Stimulated activated CD8-positive, alpha-beta memory T cell treated with anti-CD3 and anti-CD28 coated beads, Interleukin-12 subunit alpha, Interleukin-12 subunit beta, amount 100 ng/mL, for 24 hours (primary cell): ENCODE measurements around the gene SCAF1.
"Not testable (repeated sequence)": the region's sequence is repeated elsewhere in the genome, so short reads cannot be mapped to it uniquely, and the experiment has no call there.

ENCODE experiments used
- DNase-seq: peaks from one replicate; pipeline ENCODE4 v3.0.0-alpha.2; 2020; ENCODE audit errors: extremely low read depth

The SCAF1 gene

DNA sequence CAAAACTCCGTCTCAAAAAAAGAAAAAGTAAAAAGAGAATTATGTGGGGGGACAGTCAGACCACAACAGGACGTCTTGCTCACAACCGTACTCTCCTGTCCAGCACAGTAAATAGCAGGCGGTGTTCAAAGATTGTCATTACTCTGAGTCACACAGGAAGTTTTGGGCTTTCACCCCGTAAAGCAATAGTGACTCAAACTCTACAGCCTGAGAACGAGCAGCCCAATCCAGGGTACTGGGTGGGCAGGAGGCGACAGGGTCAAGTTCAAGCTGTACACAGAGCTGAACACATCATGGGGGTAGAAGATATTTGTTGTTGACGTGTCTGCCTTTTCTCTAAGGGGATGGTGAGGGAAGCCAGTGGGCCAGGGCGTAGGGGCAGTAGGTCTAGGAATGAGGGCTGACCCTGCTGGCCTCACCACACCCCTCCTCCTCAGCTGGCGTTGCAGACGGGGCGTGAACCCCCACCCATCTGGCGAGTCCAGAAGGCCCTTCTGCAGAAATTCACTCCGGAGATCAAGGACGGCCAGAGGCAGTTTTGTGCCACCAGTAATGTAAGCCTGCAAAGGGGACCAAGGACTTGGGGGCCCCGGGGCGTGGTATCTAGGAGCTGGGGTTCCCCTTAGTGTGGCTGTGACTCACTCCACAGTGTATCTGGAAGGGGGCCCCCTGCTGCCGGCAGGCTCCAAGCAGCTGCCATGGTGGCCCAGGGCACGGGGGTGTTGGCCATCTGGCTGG is 27.7 kb upstream of the SCAF1 start:
- DNase-seq, result no peak

DNA sequence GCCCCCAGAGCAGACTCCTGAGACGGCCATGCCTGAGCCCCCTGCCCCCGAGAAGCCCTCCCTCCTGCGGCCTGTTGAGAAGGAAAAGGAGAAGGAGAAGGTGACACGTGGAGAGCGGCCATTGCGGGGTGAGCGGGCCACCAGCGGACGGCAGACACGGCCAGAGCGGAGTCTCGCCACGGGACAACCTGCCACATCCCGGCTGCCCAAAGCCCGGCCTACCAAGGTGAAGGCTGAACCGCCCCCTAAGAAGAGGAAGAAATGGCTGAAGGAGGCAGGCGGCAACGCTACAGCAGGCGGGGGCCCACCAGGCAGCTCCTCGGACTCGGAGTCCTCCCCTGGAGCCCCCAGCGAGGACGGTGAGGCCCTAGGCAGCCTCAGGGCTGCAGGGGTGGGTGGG is 26.1 kb upstream of the SCAF1 start:
- no peak for DNase-seq

DNA sequence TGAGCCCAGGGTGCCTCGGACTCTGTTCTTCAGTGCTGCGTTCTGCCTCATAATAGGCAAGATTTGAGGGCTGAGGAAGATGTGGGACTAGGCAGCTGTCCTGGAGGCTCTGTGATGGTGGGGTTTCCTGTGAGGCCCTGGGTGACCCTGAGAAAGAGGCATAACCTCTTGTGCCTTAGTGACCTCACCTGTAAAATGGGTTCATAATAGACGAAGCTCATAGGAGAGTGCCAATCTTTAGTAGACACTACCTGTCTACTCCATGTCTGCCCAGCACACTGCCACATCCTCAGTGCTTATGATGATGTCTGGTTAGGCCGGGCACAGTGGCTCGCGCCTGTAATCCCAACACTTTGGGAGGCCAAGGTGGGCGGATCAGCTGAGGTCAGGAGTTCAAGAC is 25.5 kb upstream of the SCAF1 start:
- no peak for DNase-seq

DNA sequence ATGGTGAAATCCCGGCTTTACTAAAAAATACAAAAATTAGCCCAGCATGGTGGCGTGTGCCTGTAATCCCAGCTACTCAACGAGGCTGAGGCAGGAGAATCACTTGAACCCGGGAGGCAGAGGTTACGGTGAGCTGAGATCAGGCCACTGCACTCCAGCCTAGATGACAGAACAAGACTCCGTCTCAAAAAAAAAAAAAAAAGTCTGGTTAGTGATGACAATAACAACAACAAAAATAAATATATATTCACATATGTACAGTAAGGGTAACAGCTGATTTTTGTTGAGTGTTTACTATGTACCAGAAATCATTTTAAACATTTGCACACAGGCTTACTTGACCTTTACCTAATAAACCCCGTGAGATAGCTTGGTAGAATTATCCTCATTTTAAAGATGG is 25.1 kb upstream of the SCAF1 start:
- no peak for DNase-seq

DNA sequence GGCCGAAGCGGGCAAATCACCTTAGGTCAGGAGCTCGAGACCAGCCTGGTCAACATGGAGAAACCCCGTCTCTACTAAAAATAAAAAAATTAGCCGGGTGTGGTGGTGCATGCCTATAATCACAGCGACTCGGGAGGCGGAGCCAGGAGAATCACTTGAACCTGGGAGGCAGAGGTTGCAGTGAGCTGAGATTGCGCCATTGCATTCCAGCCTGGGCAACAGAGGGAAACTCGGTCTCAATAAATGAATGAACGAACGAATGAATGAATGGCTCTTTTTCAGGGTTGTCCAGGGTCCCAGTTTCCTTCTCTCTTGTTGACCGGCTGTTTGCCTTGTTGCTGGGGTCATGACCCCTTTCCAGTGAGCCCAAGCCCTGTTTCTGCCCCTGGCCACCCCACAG is 24.1 kb upstream of the SCAF1 start:
- not testable (repeated sequence) for DNase-seq

DNA sequence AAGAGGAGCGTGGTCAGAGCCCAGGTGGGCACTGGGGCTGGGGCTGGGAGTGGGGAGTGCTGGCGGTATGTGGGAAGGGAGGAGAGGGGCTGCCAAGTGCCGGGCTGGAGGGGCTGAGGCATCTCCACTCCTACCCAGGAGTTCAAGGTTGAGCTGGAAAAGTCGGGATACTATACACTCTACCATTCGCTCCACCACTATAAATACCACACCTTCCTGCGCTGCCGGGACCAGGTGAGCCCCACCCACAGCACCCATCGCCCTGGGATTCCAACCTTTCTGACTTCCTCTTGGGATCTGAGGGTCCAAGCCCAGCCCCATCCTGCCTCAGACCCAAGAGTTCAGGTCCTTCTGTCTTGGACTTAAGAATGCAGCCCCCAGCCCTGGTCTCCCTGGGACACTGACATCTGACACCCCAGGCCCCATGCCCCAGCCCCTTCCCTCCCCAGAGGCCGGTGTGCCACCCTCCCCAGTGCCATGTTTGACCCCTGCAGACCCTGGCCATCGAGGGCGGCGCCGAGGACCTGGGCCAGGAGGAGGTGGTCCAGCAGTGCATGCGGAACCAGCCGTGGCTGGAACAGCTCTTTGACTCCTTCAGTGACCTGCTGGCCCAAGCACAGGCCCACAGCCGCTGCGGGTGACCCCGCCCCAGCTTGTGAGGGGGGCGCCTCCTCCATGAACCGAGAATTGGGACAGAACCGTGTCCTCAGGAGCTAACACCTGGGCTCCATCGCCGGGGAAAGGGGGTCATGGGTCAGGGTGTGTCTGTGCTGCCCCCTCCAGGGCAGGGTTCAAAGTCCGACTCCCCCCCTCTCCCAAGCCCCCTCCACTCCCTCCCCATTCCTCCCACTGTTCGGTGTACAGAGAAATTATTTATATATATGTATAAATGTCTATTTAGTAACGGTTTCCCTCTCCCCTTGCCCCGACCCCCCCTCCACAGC is 16.8 kb upstream of the SCAF1 start:
- no peak for DNase-seq

DNA sequence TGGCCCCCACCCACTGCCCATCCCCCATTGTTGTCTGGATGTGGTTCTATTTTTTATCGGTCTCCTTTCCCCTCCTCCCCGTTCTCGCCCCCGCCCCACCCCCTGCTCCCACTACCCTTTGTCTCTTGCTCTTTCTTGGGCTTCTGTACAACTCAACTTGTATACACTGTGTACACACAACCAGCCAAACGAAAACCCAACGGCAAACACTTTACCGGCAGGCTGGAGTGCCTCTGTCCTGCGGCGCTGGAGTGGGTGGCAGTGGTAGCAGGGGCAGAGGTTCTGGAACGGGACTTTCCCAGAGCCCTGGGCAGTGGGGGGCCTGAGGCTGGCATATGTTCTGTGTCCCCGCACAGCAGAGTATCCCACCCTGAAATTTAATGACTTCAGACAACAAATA is 15.8 kb upstream of the SCAF1 start:
- no peak for DNase-seq

DNA sequence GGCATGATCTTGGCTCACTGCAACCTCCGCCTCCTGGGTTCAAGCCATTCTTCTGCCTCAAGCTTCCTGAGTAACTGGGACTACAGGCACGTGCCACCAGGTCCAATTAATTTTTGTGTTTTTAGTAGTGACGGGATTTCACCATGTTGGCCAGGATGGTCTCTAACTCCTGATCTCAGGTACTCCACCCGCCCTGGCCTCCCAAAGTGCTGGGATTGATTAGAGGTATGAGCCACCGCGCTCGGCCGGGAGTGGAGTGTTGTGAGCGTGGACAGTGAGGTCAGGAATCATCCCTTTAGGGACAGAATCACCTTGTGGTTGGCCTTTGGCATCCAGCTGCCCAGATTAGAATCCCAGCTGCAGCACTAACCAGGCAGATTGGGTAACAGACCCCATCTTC is 12.3 kb upstream of the SCAF1 start:
- no peak for DNase-seq

DNA sequence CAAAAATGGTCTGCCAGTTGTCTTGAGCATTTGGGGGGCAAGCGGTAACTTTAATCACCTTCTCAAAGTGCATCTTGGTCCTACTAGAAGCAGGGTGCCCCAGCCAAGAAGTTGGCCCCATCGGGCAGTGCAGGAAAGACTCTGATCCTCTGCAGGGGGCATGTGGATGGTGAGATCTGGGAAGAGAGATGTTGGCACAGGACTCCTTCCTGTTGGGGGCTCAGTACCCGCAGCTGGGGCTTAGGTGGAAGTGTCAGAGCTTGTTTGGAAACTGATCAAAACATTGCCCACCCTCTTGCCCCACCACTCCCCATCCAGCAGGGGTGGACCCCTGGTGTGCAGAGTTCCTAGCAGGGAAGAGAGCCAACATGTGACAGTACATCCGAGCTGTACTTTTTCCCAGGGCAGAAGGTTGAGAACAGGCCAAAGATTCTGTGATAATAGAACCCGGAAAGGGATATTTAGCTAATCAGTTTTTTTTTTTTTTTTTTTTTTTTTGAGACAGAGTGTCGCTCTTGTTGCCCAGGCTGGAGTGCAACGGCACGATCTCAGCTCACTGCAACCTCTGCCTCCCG is 10.9 kb upstream of the SCAF1 start:
- DNase-seq, result no peak

DNA sequence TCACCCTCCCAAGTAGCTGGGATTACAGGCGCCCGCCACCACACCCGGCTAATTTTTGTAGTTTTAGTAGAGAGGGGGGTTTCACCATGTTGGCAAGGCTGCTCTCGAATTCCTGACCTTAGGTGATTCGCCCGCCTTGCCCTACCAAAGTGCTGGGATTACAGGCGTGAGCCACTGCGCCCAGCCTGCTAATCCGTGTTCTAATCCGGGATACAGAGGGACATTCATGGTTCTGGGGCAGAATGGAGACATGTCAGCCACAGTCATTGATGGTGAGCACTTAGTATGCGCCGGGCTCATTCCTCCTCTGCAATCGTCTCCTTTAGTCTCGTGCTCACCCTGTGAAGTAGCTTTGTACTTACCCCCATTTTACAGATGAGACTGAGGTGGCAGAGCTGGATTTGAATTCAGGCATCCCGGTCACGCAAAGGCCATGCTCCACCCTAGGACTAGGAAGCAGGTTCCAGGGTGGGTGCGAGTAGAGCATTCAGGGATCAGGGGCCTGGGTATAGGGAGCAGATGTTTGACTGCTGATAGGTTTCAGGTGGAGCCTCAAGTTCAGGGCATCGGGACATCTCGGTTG is 10.3 kb upstream of the SCAF1 start:
- no peak for DNase-seq

DNA sequence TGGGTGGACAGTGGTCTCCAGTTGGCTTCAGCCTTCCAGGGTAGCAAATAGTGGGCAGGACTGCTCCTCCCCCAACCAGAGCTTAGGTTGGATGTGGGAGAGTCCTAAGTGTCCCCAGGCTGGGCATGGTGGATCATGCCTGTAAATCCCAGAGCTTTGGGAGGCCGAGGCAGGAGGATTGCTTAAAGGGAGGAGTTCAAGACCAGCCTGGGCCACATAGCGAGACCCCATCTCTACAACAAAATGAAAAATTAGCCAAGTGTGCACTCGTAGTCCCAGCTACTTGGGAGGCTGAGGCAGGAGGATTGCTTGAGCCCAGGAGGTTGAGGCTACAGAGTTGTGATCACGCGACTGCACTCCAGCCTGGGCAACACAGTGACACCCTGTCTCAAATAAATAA is 9.4 kb upstream of the SCAF1 start:
- DNase-seq, result no peak

DNA sequence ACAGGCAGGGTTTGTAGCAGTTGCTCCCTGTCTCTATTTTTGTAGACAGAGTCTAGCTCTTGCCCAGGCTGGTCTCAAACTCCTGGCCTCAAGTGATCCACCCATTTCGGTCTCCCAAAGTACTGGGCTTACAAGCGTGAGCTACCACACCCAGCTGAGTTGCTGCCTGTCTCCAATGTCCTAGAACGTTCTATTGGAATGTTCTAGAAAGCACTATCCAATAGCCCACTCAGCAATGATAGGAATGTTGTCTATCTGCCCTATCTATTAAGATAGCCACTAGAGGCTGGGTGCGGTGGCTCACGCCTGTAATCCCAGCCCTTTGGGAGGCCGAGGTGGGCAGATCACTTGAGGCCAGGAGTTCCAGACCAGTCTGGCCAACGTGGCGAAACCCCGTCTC is 8.7 kb upstream of the SCAF1 start:
- DNase-seq, result not testable (repeated sequence)

DNA sequence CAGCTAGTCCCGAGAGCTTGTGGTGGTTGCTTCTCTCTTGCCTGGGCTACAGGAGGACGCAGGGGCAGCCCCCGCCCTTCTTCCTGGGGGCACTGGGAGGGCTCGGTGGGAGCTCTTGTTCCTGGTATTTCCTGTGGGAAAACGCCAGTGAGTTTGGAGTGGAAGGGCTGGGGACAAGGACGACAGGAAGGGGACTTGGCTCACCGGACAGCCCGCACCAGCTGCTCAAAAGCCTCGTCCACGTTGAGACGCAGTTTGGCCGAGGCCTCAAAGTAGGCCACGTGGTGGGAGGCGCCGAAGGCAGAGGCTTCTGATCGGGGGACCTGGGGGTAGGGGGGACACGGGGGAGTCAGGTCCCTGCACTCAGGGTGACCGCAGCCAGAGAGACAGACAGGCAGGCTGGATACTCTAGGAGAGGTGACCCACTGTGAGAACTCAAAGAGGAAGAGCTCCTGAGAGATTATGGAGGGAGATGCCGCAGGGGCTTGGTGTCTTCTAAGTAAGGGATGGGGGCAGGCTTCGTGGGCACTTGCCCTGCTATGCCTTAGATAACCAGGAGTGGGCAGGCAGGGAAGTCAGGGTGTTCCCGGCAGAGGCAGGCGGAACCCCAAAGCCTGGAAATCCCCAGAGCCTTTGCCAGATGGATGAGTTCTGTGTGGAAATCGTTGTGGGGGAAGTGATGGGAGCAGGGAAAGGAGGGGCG is 6.3 kb upstream of the SCAF1 start:
- no peak for DNase-seq

DNA sequence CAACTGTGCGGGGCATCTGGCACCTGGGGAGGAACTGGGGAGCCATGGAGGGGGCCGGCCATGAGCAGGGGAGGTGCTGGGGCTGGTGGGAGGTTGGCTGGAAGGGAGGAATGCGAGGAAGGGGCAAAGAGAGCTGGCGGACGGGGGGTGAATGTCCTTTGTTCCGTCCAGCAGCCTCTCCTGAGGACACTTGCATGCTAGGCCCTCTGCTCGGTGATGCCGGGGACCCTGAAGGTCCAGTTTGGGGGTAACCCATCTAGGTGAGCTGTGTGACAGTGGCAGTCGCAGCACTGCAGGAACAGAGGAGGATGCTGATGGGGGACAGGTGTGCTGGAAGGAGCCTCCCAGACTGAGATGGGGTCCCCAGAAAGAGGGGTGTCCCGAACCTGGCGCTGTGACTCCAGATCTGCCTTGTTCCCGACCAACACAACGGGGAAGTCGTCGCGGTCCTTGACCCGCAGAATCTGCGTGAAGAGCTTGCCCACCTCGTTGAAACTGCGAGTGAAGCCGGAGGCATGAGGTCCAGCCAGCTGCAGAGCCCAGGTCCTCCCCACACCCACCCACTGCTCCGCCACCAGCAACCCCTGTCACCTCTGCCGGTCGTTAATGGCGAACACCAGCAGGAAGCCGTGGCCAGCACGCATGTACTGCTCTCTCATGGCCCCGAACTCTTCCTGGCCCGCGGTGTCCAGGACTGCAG is 5.6 kb upstream of the SCAF1 start:
- no peak for DNase-seq

DNA sequence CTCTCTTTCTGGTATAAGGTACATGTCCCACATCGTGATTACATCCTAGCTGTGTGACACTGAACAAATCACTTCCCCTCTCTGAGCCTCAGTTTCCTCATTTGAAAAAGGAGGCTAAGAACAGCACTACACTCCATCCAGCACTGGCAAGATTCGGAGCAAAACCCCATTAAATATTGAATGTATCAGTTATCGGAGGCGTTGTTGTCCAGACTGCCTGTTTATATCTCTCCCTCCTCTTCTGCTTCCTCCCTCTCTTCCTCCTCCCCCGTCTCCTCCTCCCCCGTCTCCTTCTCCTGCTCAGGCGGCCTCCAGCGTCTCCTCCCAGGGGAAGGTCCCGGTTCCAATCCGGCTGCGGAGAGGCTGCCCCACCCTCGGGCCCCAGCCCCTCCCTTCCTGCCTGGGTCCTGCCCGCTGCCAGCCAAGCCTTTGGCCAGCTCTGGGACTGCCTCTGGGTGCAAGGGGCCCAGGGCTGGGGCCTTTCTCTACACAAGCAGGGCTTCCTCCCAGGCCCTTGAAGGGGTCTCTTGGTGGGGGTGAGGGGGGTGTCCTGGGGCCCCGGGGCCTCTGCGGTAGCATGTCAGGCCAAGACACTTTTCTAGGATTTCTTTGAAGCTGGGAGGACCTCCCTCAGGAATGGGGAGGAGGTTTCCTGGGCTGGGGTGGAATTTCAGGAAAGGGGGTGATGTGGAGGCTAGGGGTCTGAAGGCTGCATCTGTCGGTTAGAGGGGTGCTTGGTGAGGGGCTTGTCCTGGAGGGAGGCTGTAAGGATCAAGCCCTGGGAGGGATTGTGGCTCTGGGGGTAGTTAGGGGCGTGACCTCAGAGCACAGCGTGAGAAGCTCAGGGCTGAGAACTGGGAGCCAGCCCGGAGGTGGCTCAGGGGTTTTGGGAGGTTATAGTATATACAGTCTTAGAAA is 3.9 kb upstream of the SCAF1 start:
- no peak for DNase-seq

DNA sequence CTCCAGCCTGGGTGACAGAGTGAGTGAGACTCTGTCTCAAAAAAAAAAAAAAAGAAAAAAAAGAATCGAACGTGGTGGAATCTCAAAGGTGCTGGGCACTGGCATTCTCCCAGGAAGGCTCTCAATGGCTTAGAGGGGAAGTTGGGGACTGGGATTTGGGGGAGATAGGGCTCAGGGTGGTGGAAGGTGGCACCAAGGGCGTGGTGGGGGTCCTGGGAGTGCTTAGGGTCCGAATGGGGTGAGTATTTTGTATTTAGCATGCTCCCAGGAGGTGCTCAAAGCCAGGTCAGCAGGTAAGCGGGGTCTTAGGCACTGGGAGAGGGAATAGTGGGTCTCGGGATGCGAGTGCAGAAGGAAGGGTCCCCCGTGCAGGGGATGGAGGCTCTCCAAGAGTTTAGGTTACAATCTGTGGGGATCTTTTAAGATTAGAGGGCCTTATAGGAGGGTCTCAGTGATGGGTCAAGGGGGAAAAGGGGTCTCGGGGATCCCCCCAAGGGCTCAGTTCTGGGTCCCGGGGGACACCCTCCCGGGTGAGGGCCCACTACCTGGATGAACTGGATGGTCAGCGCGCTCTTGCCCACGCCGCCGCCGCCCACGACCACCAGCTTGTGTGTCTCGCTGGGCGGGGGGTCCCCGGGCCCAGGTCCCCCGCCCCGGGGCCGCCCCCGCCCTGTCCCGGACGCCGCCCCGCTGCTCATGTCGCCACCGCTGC is 2.5 kb upstream of the SCAF1 start:
- no peak for DNase-seq

DNA sequence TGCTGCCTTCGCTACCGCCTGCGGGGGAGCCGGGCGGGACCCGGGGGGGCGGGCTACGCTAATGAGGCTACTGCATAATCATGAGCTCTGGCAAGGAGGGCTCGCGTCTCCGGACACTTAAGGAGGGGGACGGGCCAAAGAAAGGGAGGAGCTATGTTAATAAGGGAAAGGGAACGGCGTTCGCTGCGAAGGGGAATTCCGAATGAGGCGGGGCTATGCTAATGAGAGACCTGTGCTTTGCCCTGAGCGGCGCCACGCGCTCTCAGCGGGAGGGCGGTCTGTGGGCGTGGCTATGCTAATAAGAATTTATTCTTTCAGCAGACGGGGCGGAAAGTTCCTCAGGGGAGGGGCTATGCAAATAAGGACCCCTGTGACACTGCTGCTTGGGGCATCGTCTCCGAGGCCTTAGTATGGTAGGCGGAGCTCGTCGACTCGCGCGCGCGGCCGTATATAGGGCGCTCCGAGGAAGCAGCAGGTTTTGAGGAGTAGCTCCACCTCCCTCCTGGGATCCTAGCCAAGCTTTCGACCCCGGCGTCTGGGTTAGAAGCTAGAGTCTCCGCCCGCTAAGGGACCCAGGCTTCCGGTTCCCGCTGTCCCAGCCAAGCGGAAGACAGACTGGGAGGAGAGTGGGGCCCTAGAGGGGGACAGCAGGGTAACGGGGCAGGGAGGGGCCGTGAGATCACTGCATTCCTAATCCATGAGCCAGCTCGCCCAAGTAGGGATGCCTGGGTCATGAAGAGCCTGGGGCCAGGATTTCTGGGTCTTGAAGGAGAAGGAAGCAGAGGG is 1.7 kb upstream of the SCAF1 start, which contains the start of gene RRAS:
Gene RRAS, minus strand, starts transcription at position 31 of the 786 bp plus-strand sequence. CDS start 45 bp downstream, outside the sequence.
- peak; percentile 100 for DNase-seq

DNA sequence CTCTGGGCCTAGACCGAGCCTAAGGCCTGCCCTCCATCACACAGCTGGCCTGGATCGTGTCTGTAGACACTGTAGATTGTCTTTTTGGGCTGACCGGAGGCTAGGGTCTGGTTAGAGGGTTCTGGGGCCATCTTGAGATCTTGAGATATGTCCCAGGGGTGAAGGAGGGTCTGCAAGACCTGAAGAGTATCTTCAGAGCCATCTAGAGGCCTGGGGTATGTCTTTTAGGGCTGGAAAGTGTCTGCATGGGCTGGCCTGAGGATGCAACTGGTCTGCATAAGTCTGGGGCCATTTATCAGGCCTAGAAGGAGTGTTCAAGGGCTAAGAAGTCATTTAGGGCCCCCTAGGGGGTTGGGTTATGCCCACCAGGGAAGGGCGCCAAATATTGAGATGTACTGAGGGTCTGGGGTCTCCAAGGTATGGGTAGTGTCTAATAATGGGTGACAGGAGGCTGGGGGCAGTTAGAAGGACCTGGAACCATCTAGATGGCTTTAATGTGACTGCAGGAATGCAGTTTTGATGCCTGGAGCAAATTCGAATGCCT is 555 bp downstream of the SCAF1 start:
- DNase-seq, result no peak
